Tibial artery (tissue), 4 donors: ENCODE results near the gene ADAMTS17.

Source experiments
- DNase-seq, 2 donors: peaks; one replicate each; pipeline ENCODE4 v3.0.0-alpha.2; 2019
- H3K27ac ChIP-seq, 2 donors: fragments of 200-600 bp; sonication (generic) in 1 of 2; 1 replicate in 1 of 2; 2 replicates in 1 of 2; pipeline ENCODE4 v1.5.1; 2018 to 2019; ENCODE audit warnings: mild to moderate bottlenecking in 1 of 2
- H3K27me3 ChIP-seq, 2 donors: fragments of 200-600 bp; sonication (generic) in 1 of 2; one replicate each; pipeline versions ENCODE4 v1.5.1 to v1.6.0; 2016 to 2019
- H3K36me3 ChIP-seq, 3 donors: fragments of 200-600 bp; sonication (generic) in 2 of 3; one replicate each; pipeline ENCODE4 v1.5.1; 2016 to 2019; ENCODE audit warnings: mild to moderate bottlenecking in 2 of 3
- H3K4me1 ChIP-seq, 4 donors: fragments of 200-600 bp; sonication (generic) in 2 of 4; 1 replicate in 3 of 4; 2 replicates in 1 of 4; pipeline ENCODE4 v1.5.1; 2016 to 2019
- H3K4me3 ChIP-seq, 2 donors: fragments of 200-600 bp; sonication (generic) in 1 of 2; 1 replicate in 1 of 2; 2 replicates in 1 of 2; pipeline ENCODE4 v1.5.1; 2018 to 2019; ENCODE audit warnings: mild to moderate bottlenecking in 2 of 2
- H3K9me3 ChIP-seq, 3 donors: fragments of 200-600 bp; sonication (generic) in 1 of 3; one replicate each; pipeline ENCODE4 v1.5.1; 2016 to 2019
- intact Hi-C: fragments of 100-400 bp; cut with DNase I; formaldehyde crosslinking; loops from one replicate; pipeline ENCODE4 v1.15.0; 2023; ENCODE audit warnings: low total_unique reads
- TF ChIP-seq, protein P1 (sequence below), 2 experiments: fragments of 200-600 bp in 1 of 2; fragments of 450-650 bp in 1 of 2; IDR thresholded peaks; one replicate each; pipeline ENCODE4 v1.5.1; 2017 to 2019; ENCODE audit warnings: antibody characterized with exemption in 2 of 2, mild to moderate bottlenecking in 1 of 2, moderate library complexity in 1 of 2

Gene ADAMTS17

DNA sequence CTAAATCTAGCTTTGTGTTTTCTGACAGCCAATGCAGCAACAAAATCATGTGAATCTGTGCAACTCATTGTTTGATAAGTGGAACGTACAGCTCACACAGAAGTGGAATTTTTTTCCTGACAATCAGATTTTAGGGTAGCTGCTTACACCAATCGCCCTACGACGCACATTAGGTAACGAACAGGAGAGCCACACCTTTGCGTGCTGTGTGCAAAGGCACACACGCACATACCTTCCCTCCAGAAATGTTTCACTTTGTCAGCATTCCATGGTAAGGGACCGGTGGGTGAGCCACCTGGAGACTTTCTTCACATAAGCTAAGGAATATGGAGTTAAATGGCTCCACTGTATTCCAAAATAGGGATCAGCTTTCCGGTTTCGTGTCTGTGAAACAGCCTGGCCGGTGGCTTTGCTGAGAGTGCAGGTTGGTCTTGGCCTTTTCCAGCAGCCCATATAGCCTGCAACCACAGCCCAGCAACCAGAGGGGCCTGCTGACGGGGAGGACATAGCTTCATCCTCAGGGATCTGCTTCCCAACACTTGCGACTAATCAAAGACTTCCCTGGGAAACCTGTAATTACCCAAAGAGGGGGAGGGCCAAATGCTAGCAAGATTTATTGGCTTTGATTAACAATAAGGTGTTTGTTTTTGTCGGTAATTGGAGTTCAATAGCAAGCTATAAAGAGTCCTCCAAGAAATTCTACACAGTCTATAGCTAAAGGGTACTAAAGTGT lies 145.3 kb downstream of the ADAMTS17 start:
- no peak for DNase-seq
- Histone ChIP-seq H3K27me3 (no peaks in the 10 kb centered on the region), H3K4me1 (no peaks in the 10 kb centered on the region), H3K36me3 (no peaks in the 10 kb centered on the region), H3K9me3 (no peaks in the 10 kb centered on the region), H3K27ac (no peak overlapping the region), H3K4me3 (no peak overlapping the region)
- TF ChIP-seq, protein P1, sequence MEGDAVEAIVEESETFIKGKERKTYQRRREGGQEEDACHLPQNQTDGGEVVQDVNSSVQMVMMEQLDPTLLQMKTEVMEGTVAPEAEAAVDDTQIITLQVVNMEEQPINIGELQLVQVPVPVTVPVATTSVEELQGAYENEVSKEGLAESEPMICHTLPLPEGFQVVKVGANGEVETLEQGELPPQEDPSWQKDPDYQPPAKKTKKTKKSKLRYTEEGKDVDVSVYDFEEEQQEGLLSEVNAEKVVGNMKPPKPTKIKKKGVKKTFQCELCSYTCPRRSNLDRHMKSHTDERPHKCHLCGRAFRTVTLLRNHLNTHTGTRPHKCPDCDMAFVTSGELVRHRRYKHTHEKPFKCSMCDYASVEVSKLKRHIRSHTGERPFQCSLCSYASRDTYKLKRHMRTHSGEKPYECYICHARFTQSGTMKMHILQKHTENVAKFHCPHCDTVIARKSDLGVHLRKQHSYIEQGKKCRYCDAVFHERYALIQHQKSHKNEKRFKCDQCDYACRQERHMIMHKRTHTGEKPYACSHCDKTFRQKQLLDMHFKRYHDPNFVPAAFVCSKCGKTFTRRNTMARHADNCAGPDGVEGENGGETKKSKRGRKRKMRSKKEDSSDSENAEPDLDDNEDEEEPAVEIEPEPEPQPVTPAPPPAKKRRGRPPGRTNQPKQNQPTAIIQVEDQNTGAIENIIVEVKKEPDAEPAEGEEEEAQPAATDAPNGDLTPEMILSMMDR (IDR thresholded peaks at IDR 0.05): no peak
- intact Hi-C loops: no loop called here

DNA sequence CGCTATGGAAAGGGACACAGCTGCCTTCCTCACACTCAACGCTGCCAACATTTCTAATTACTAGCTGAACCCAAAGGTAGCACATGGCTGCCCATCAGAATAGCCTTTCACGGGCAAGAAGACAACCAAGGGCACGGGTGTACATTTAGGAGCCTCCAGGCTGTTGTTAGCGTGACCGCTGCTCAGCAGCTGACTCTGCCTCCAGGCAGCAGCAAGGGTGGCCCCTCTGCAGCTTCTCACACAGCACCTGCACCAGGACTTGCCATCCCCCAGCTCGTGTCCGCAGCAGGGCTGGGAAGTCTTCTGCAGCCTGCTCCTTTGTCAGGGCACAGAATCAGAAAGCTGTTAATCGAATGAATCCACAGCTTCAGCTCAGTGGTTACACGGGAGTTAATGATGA lies 146.8 kb downstream of the ADAMTS17 start:
- Histone ChIP-seq H3K36me3 (no peaks in the 10 kb centered on the region), H3K9me3 (no peaks in the 10 kb centered on the region), H3K4me3 (no peak overlapping the region), H3K4me1 (no peaks in the 10 kb centered on the region), H3K27ac (no peak overlapping the region), H3K27me3 (no peaks in the 10 kb centered on the region)
- intact Hi-C loops: no loop called here
- TF ChIP-seq, protein P1 (IDR thresholded peaks at IDR 0.05): no peak
- no peak for DNase-seq

DNA sequence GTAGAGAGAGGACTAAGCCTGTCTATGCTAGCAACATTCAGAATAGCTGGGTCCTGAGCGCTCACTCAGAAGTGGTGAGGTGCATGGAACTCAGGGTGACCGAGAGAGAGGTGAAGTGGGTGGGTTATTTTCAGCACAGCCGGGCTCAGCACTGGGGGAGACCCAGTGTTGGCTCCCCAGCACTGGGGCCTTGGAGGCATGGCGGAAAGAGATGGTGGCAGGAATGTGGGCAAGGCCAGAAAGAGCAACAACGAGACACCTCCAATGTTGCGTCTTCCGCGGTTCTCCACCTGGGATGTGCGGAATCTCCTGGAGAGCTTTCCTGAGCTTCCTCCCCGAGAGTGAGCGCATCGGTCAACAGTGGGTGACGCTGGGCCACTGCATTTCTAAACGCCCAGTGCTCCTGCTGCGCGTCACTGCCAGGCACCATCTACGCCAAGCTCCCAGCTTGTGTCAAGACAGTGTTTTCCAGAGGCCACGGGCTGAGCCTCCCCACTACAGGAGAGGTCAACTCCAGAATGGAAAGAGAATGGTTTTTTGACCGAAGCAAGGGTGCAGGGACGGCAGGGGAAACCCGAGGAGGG lies 148.4 kb downstream of the ADAMTS17 start:
- H3K27me3 ChIP-seq: no peaks in the 10 kb centered on the region
- no peaks in the 10 kb centered on the region for H3K36me3 ChIP-seq
- no peak overlapping the region for H3K27ac ChIP-seq
- H3K4me3 ChIP-seq: no peak overlapping the region
- DNase-seq: no peak
- no peaks in the 10 kb centered on the region for H3K9me3 ChIP-seq
- H3K4me1 ChIP-seq: no peaks in the 10 kb centered on the region
- intact Hi-C loops: no loop called here
- TF ChIP-seq, protein P1 (IDR thresholded peaks at IDR 0.05): no peak

DNA sequence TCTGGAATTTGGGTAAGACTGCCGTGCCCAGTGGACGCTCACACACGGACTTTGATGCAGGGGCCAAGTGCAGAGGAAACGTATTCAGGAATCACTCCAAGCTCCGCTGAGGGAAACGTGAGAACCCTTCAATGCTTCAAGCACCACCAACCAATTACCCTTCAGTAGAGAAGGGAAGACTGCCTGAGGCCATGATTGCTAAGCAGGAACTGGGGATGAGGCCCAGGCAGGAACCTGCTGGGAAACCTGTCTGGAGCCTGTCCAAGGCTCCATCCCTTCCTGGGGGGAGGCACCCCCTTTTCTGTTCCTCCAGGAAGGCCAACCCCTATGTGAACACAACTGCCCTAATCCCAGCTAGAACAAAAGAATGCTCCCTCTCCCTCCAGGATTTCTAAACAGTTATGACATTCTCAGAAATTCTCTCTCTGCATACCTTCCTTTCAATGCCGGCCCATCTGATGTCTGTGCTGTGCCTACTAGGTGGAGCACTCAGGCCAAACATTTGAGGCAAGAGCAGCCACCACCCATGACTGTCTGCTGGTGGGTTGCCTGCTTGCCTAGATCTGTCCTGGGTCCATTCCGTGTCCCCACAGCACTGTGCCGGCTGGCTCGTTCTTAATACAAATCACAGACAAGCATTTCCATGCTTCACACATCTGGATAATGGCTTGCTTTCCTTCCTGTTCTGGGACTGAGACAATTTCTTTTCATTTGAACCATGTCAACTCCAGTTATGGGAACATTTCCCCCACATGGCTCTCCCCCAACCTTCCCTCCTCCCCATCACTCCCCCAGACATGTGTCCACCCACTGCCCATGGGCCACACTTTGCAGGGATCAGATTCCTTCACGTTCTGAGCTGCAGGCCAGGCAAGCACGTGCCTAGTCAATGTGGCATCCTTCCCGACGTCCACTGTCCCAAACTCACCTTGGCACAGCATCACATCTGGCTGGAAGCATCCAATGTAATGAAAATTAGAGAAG lies 149.4 kb downstream of the ADAMTS17 start:
- no peak for DNase-seq
- no peaks in the 10 kb centered on the region for H3K4me1 ChIP-seq
- H3K27ac ChIP-seq: no peak overlapping the region
- TF ChIP-seq, protein P1 (IDR thresholded peaks at IDR 0.05): no peak
- no peaks in the 10 kb centered on the region for H3K36me3 ChIP-seq
- H3K4me3 ChIP-seq: no peak overlapping the region
- H3K9me3 ChIP-seq: no peaks in the 10 kb centered on the region
- intact Hi-C loops: no loop called here
- no peaks in the 10 kb centered on the region for H3K27me3 ChIP-seq

DNA sequence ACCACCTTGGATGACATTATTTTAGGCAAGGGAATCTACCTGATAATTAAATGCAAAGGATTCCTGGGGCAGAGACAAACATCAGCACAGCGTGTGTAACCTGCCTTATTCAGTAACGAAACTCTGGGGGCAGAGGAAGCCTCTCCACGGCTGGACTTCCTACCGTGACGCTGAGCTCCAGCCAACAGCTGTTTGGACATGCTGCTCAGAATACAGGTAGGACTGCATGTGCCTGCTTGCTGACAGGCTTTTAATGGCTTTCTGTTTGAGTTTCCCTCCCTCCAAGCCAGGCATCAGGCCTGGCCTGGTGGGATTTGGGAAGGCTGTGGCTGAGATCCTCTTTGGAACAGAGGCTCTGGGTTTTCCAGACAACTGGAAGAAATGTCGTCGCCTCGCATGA lies 150.6 kb downstream of the ADAMTS17 start:
- Histone ChIP-seq H3K9me3 (no peaks in the 10 kb centered on the region), H3K36me3 (no peaks in the 10 kb centered on the region), H3K4me3 (no peak overlapping the region), H3K27me3 (no peaks in the 10 kb centered on the region), H3K4me1 (no peaks in the 10 kb centered on the region), H3K27ac (no peak overlapping the region)
- TF ChIP-seq, protein P1 (IDR thresholded peaks at IDR 0.05): no peak
- intact Hi-C loops: no loop called here
- DNase-seq: no peak
